Activated T-helper 9 cell treated with anti-CD3 and anti-CD28 coated beads, Interleukin-2, amount 50 U/mL, for 16 hours (primary cell): ENCODE data around the gene PECR.

ENCODE experiments used
- DNase-seq: peaks from one replicate; pipeline ENCODE4 v3.0.0-alpha.2; 2020; ENCODE audit warnings: low read depth

PECR gene

GRCh38 chr2:216071111-216071851 is 10.3 kb downstream of the PECR start:
- no peak for DNase-seq

- DNase-seq, result no peak
Observed at GRCh38 chr2:216070195-216070594, 11.4 kb downstream of the PECR start.

GRCh38 chr2:216069028-216069427 is 12.6 kb downstream of the PECR start:
- no peak for DNase-seq

GRCh38 chr2:216066230-216066629 is 15.4 kb downstream of the PECR start:
- no peak for DNase-seq

- no peak for DNase-seq
Observed at GRCh38 chr2:216064665-216065064, 16.9 kb downstream of the PECR start.

- DNase-seq, result no peak
Observed at GRCh38 chr2:216064014-216064630, 17.5 kb downstream of the PECR start.

GRCh38 chr2:216059233-216059834 is 22.3 kb downstream of the PECR start:
- DNase-seq, result no peak

- DNase-seq, result peak; percentile 19
Observed at GRCh38 chr2:216057688-216058193, 23.9 kb downstream of the PECR start.

- no peak for DNase-seq
Observed at GRCh38 chr2:216056739-216057138, 24.9 kb downstream of the PECR start.

- DNase-seq, result no peak
Observed at GRCh38 chr2:216055680-216056079, 25.9 kb downstream of the PECR start.

- DNase-seq, result no peak
Observed at GRCh38 chr2:216052420-216052819, 29.2 kb downstream of the PECR start.

GRCh38 chr2:216051350-216051749 is 30.3 kb downstream of the PECR start:
- DNase-seq, result no peak

- DNase-seq, result no peak
Observed at GRCh38 chr2:216049452-216049851, 32.2 kb downstream of the PECR start.

- no peak for DNase-seq
Observed at GRCh38 chr2:216047397-216047796, 34.2 kb downstream of the PECR start.

- no peak for DNase-seq
Observed at GRCh38 chr2:216044883-216045486, 36.6 kb downstream of the PECR start.

GRCh38 chr2:216043949-216044348 is 37.7 kb downstream of the PECR start:
- no peak for DNase-seq

GRCh38 chr2:216041438-216041837 is 40.2 kb downstream of the PECR start:
- no peak for DNase-seq

- DNase-seq, result no peak
Observed at GRCh38 chr2:216039918-216040317, 41.7 kb downstream of the PECR start.

- DNase-seq, result peak; percentile 62
Observed at GRCh38 chr2:216034065-216034464, 47.5 kb downstream of the PECR start.

- no peak for DNase-seq
Observed at GRCh38 chr2:216033403-216033802, 48.2 kb downstream of the PECR start.

GRCh38 chr2:216031960-216032689 is 49.5 kb downstream of the PECR start:
- DNase-seq, result no peak

GRCh38 chr2:216030216-216030615 is 51.4 kb downstream of the PECR start:
- no peak for DNase-seq
